GM23248 (cell line): ENCODE data around the gene MPRIP. TPM values are rescaled to one million over a fixed set of nuclear protein-coding genes. Genes with fewer than 3 reads are reported as not detected.
"Not testable (repeated sequence)": the region's sequence is repeated elsewhere in the genome, so short reads cannot be mapped to it uniquely, and the experiment has no call there.

Source experiments
- DNase-seq: peaks from one replicate; pipeline ENCODE4 v3.0.0-alpha.2; 2015
- H2AFZ ChIP-seq: fragments of 200-600 bp; sonication (generic); 2 replicates; pipeline ENCODE4 v1.6.1; 2016; ENCODE audit warnings: antibody characterized with exemption
- H3F3A ChIP-seq: fragments of 200-600 bp; sonication (generic); 2 replicates; pipeline ENCODE4 v1.6.1; 2016; ENCODE audit warnings: mild to moderate bottlenecking, antibody characterized with exemption, mixed run types; ENCODE audit not compliant: insufficient read depth
- H3K27ac ChIP-seq: fragments of 200-600 bp; sonication (generic); 2 replicates; pipeline ENCODE4 v1.5.1; 2016; ENCODE audit warnings: mild to moderate bottlenecking
- H3K27me3 ChIP-seq: fragments of 200-600 bp; sonication (generic); replicated peaks from 2 replicates; pipeline ENCODE4 v1.6.1; 2016; ENCODE audit warnings: mild to moderate bottlenecking; ENCODE audit not compliant: insufficient read depth
- H3K36me3 ChIP-seq: fragments of 200-600 bp; sonication (generic); 2 replicates; pipeline ENCODE4 v1.6.1; 2016; ENCODE audit warnings: low read depth, mild to moderate bottlenecking
- H3K4me1 ChIP-seq: fragments of 200-600 bp; sonication (generic); 2 replicates; pipeline ENCODE4 v1.6.1; 2016; ENCODE audit warnings: mild to moderate bottlenecking; ENCODE audit not compliant: insufficient read depth
- H3K4me2 ChIP-seq: fragments of 200-600 bp; sonication (generic); one replicate; pipeline ENCODE4 v1.6.1; 2016; ENCODE audit warnings: mild to moderate bottlenecking; ENCODE audit not compliant: unreplicated experiment
- H3K4me3 ChIP-seq: fragments of 200-600 bp; sonication (generic); 2 replicates; pipeline ENCODE4 v1.5.1; 2016; ENCODE audit warnings: mild to moderate bottlenecking
- H3K79me2 ChIP-seq: fragments of 200-600 bp; sonication (generic); 2 replicates; pipeline ENCODE4 v1.6.1; 2016; ENCODE audit warnings: mild to moderate bottlenecking; ENCODE audit not compliant: insufficient read depth
- H3K9ac ChIP-seq: fragments of 200-600 bp; sonication (generic); 2 replicates; pipeline ENCODE4 v1.6.1; 2016; ENCODE audit warnings: mild to moderate bottlenecking
- H3K9me2 ChIP-seq: fragments of 200-600 bp; sonication (generic); 2 replicates; pipeline ENCODE4 v1.6.1; 2016; ENCODE audit warnings: mixed run types, mild to moderate bottlenecking, moderate library complexity; ENCODE audit not compliant: insufficient read depth
- H3K9me3 ChIP-seq: fragments of 200-600 bp; sonication (generic); one replicate; pipeline ENCODE4 v1.6.1; 2017; ENCODE audit warnings: low read depth
- H4K20me1 ChIP-seq: fragments of 200-600 bp; sonication (generic); 2 replicates; pipeline ENCODE4 v1.6.0; 2016; ENCODE audit not compliant: insufficient read depth
- EZH2 ChIP-seq: fragments of 200-600 bp; sonication (generic); IDR thresholded peaks from 2 replicates; pipeline ENCODE4 v1.6.1; 2018; ENCODE audit warnings: antibody characterized with exemption, mild to moderate bottlenecking; ENCODE audit not compliant: insufficient read depth, poor library complexity, severe bottlenecking
- EZH2phosphoT487 ChIP-seq: fragments of 200-600 bp; sonication (generic); IDR thresholded peaks from 2 replicates; pipeline ENCODE4 v1.6.1; 2018; ENCODE audit warnings: antibody characterized with exemption, moderate library complexity, mild to moderate bottlenecking, low read depth; ENCODE audit not compliant: insufficient read depth
- WGBS, 2 experiments: methylation state at CpG; one replicate each; pipeline ENCODE4 v1.1.6; 2015 to 2017; ENCODE audit warnings: low lambda C conversion rate in 2 of 2, low coverage in 1 of 2; ENCODE audit errors: missing lambda C conversion rate in 2 of 2; 5-methylcytosine and 5-hydroxymethylcytosine counted together
- in situ Hi-C: fragments of 300-500 bp; cut with MboI; formaldehyde crosslinking; loops from 2 replicates; pipeline ENCODE4 v1.15.0; 2020
- polyA plus RNA-seq: library from polyadenylated mRNA; unstranded; fragments of >200 nt; fragmentation: Nextera tagmentation; extraction: Ambion mirVana; gene quantifications from 2 replicates; pipeline ENCODE4 v1.2.1, GENCODE V29; 2016
- total RNA-seq: library from RNA; depleted of rRNA; stranded (reverse); fragments of >200 nt; shearing (Covaris generic); gene quantifications from 2 replicates; pipeline ENCODE4 v1.2.3, GENCODE V29; 2014

Gene MPRIP
- total and polyA plus RNA-seq, 2 experiments from 2014 or later, result 73.5 to 292 TPM

- in situ Hi-C loops, result no loop called here
- no peak for DNase-seq
- TF ChIP-seq EZH2phosphoT487 (no peak), EZH2 (no peak)
- Histone ChIP-seq H3K9me2 (no peaks in the 10 kb centered on the region), H3K36me3 (peaks cover 10% of the 10 kb centered on the region; the same call in 1 of the 2 replicates), H3K4me1 (no peaks in the 10 kb centered on the region), H4K20me1 (no peaks in the 10 kb centered on the region), H3K4me3 (no peak overlapping the region), H3K9me3 (no peaks in the 10 kb centered on the region), H3K4me2 (no peak overlapping the region), H3K27me3 (no peaks in the 10 kb centered on the region), H3K27ac (no peak overlapping the region), H3F3A (no peaks in the 10 kb centered on the region), H3K9ac (no peak overlapping the region), H2AFZ (no peak overlapping the region), H3K79me2 (peaks cover 84% of the 10 kb centered on the region)
- 94 to 100% methylated on average over 4 of the region's 4 CpGs for WGBS, 2 experiments
Measured at GRCh38 chr17:17131839-17132238, 89.6 kb downstream of the MPRIP start.

- TF ChIP-seq EZH2 (no peak), EZH2phosphoT487 (no peak)
- H3K79me2 ChIP-seq, result peaks cover 75% of the 10 kb centered on the region
- no peaks in the 10 kb centered on the region for H3F3A ChIP-seq
- H3K4me3 ChIP-seq, result no peak overlapping the region
- no peak overlapping the region for H3K4me2 ChIP-seq
- 88 to 89% methylated on average over 8 of the region's 8 CpGs for WGBS, 2 experiments
- no peak overlapping the region for H3K27ac ChIP-seq
- H3K9ac ChIP-seq, result no peak overlapping the region
- peaks cover 10% of the 10 kb centered on the region; the same call in 1 of the 2 replicates for H3K36me3 ChIP-seq
- no peaks in the 10 kb centered on the region for H3K9me2 ChIP-seq
- no peak overlapping the region for H2AFZ ChIP-seq
- H3K4me1 ChIP-seq, result no peaks in the 10 kb centered on the region
- DNase-seq, result no peak
- no peaks in the 10 kb centered on the region for H3K9me3 ChIP-seq
- H3K27me3 ChIP-seq, result no peaks in the 10 kb centered on the region
- H4K20me1 ChIP-seq, result no peaks in the 10 kb centered on the region
- in situ Hi-C loops, result no loop called here
Measured at GRCh38 chr17:17132746-17133145, 90.5 kb downstream of the MPRIP start.

- H3K9me3 ChIP-seq, result no peaks in the 10 kb centered on the region
- no peak overlapping the region for H3K4me2 ChIP-seq
- 91 to 92% methylated on average over 14 of the region's 14 CpGs for WGBS, 2 experiments
- no peaks in the 10 kb centered on the region for H4K20me1 ChIP-seq
- H3K4me1 ChIP-seq, result no peaks in the 10 kb centered on the region
- H2AFZ ChIP-seq, result no peak overlapping the region
- H3K36me3 ChIP-seq, result peaks cover 20% of the 10 kb centered on the region; the same call in 1 of the 2 replicates
- no peak for DNase-seq
- H3K27me3 ChIP-seq, result no peaks in the 10 kb centered on the region
- H3K79me2 ChIP-seq, result peaks cover 61% of the 10 kb centered on the region
- no peaks in the 10 kb centered on the region for H3K9me2 ChIP-seq
- H3F3A ChIP-seq, result peaks cover 3% of the 10 kb centered on the region; the same call in 1 of the 2 replicates
- in situ Hi-C loops, result no loop called here
- TF ChIP-seq EZH2phosphoT487 (no peak), EZH2 (no peak)
- H3K9ac ChIP-seq, result no peak overlapping the region
- H3K27ac ChIP-seq, result no peak overlapping the region
- no peak overlapping the region for H3K4me3 ChIP-seq
Measured at GRCh38 chr17:17134051-17134956, 92.0 kb downstream of the MPRIP start.

GRCh38 chr17:17134957-17135333 lies 92.7 kb downstream of the MPRIP start:
- no peak overlapping the region for H3K4me2 ChIP-seq
- no peak overlapping the region for H3K9ac ChIP-seq
- TF ChIP-seq EZH2phosphoT487 (no peak), EZH2 (no peak)
- in situ Hi-C loops, result no loop called here
- H3K4me3 ChIP-seq, result no peak overlapping the region
- H3F3A ChIP-seq, result peaks cover 8% of the 10 kb centered on the region
- no peak overlapping the region for H3K27ac ChIP-seq
- no peak for DNase-seq
- H3K27me3 ChIP-seq, result no peaks in the 10 kb centered on the region
- H3K9me3 ChIP-seq, result no peaks in the 10 kb centered on the region
- H3K79me2 ChIP-seq, result peaks cover 61% of the 10 kb centered on the region
- peaks cover 20% of the 10 kb centered on the region; the same call in 1 of the 2 replicates for H3K36me3 ChIP-seq
- H3K9me2 ChIP-seq, result no peaks in the 10 kb centered on the region
- H3K4me1 ChIP-seq, result peaks cover 2% of the 10 kb centered on the region; the same call in 1 of the 2 replicates
- 94 to 98% methylated on average over 3 of the region's 3 CpGs for WGBS, 2 experiments
- no peaks in the 10 kb centered on the region for H4K20me1 ChIP-seq
- H2AFZ ChIP-seq, result no peak overlapping the region

GRCh38 chr17:17136221-17136620 lies 94.0 kb downstream of the MPRIP start:
- H3K27ac ChIP-seq, in situ Hi-C loops, DNase-seq, H4K20me1 ChIP-seq, H3K9ac ChIP-seq, H3K9me3 ChIP-seq, H3K27me3 ChIP-seq, H2AFZ ChIP-seq, H3K9me2 ChIP-seq, H3K4me1 ChIP-seq, H3K4me3 ChIP-seq, H3K4me2 ChIP-seq: not testable (repeated sequence)
- WGBS, 2 experiments, result 93 to 100% methylated on average over 5 of the region's 5 CpGs
- Histone ChIP-seq H3F3A (peaks cover 16% of the 10 kb centered on the region), H3K36me3 (peaks cover 23% of the 10 kb centered on the region; the same call in 1 of the 2 replicates), H3K79me2 (peaks cover 48% of the 10 kb centered on the region)
